KG1 (cell line): ENCODE measurements around the gene CHCHD3.
"Not testable (repeated sequence)": the region's sequence is repeated elsewhere in the genome, so short reads cannot be mapped to it uniquely, and the experiment has no call there.

Source experiments
- DNase-seq: peaks from one replicate; lab custom pipeline; 2025; lab: John Stamatoyannopoulos, UW

CHCHD3 gene

DNA sequence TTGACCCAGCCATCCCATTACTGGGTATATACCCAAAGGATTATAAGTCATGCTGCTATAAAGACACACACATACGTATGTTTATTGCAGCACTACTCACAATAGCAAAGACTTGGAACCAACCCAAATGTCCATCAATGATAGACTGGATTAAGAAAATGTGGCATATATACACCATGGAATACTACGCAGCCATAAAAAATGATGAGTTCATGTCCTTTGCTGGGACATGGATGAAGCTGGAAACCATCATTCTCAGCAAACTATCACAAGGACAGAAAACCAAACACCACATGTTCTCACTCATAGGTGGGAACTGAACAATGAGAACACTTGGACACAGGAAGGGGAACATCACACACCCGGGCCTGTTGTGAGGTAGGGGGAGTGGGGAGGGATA is 179.6 kb downstream of the CHCHD3 start:
- not testable (repeated sequence) for DNase-seq

DNA sequence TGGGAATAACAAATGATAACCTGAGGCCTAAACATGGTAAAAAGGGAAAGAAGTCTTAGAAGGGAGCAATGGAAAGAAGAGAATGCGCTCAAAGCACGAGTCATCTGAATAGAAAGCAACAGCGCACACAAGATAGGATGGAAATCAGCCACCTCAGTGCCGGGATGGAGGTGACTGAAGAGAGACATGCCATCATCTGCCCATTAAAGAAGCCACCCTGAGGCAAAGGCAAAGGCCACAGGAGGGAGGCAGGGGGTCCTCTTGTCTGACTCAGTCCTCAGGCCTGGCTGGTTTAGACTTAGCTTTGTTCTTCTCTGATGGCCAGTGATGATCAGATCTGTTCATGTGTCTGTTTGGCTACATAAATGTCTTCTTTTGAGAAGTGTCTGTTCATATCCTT is 180.6 kb downstream of the CHCHD3 start:
- DNase-seq, result no peak

- DNase-seq, result no peak
Measured at GRCh38 chr7:132899833-132900232, 182.1 kb downstream of the CHCHD3 start.

GRCh38 chr7:132898641-132899175 is 183.2 kb downstream of the CHCHD3 start:
- not testable (repeated sequence) for DNase-seq

GRCh38 chr7:132897093-132897687 is 184.7 kb downstream of the CHCHD3 start:
- DNase-seq, result no peak

DNA sequence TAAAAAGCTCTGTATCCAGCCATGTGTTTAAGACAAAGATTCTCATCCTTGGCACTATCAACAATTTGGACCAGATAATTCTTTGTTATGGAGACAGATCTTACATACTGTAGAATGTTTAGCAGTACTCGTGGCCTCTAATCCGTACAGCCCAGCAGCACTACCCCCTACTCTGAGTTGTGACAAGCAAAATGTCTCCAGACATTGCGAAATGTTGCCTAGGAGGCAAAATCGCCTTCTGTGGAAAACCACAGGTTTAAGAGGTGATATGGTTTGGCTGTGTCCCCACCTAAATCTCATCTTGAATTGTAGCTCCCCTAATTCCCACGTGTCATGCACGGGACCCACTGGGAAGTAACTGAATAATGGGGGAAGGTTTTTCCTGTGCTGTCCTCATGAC is 186.7 kb downstream of the CHCHD3 start:
- no peak for DNase-seq

- DNase-seq, result no peak
Measured at GRCh38 chr7:132893560-132893959, 188.3 kb downstream of the CHCHD3 start.

GRCh38 chr7:132892744-132893143 is 189.1 kb downstream of the CHCHD3 start:
- DNase-seq, result not testable (repeated sequence)

- DNase-seq, result no peak
Measured at GRCh38 chr7:132891554-132891953, 190.3 kb downstream of the CHCHD3 start.

GRCh38 chr7:132882714-132883428 is 199.0 kb downstream of the CHCHD3 start:
- DNase-seq, result no peak

- DNase-seq, result no peak
Measured at GRCh38 chr7:132881317-132881716, 200.6 kb downstream of the CHCHD3 start.

- no peak for DNase-seq
Measured at GRCh38 chr7:132879579-132879978, 202.3 kb downstream of the CHCHD3 start.

- no peak for DNase-seq
Measured at GRCh38 chr7:132878204-132878919, 203.5 kb downstream of the CHCHD3 start.

GRCh38 chr7:132877573-132877972 is 204.3 kb downstream of the CHCHD3 start:
- DNase-seq, result no peak

DNA sequence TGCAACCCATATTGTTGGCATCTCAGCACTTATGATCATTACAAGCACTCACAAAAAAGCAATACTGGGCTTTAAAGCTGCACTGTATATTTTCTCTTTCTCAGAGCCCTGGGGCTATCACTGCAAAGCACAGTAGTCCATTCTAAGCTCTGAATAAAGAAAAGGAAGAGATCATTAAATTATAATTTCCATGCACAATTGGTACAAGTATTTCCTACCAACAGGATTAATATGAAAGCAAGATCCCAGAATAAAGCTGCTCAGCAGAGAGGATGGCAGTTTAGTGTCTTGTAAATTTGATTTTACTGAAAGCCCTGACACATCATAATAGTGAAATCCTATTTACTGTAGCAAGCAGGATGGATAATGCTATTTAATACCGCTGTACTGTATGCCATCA is 205.3 kb downstream of the CHCHD3 start:
- DNase-seq, result no peak

GRCh38 chr7:132872034-132872433 is 209.9 kb downstream of the CHCHD3 start:
- DNase-seq, result no peak

DNA sequence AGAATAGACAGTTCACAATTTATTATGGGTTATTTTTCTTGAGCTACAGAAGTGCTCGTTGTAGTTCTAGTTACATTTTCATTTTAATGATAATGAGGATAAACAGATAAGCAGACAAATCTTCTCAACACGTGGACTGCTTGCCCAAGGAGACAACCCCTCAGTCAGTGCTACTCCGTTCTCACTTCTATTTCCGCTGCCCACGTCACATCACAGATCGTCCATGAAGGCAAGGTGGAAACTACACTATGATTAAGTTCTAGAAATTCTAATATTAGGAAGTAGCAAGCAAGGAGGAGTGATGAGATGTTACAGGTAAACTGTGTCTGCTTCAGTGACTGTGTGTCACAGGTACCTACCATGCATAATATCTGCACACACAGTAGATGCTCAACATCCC is 210.5 kb downstream of the CHCHD3 start:
- no peak for DNase-seq

- no peak for DNase-seq
Measured at GRCh38 chr7:132869166-132869861, 212.6 kb downstream of the CHCHD3 start.

DNA sequence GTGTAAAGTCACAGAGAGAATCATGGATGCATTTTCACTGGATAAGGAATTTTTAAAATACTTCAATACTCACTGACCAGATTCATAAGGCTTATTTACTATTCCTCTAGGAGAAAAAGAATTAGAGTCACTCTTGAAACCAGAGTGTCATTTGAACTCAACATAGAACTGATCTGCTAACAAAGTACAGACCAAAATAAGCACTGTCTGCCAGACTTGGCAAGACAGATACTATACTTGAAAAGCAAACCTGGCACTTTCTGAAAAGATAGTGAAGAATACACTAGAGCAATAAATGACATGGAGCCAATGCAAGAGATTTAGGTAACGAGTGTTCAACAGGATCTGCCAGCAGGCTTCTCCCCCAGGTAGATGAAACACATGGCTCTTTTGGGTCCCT is 215.3 kb downstream of the CHCHD3 start:
- DNase-seq, result no peak

DNA sequence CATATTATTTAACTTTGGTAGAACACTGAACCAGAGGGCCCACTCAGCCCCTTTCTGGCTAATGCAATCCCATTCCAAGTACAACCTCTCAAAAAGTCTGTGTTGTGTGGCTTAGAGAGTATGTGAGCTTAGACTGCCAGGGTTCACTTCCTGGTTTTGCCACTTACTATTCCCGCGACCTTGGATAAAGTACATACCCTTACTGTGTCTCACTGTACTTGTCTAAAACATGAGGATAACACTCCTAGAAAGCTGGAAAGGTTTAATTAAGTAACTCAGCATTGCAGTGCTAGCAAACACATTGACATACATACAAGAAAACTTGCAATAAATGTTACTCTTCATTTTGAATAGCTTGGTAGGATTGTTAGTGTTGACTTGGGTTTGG is 215.8 kb downstream of the CHCHD3 start:
- no peak for DNase-seq

DNA sequence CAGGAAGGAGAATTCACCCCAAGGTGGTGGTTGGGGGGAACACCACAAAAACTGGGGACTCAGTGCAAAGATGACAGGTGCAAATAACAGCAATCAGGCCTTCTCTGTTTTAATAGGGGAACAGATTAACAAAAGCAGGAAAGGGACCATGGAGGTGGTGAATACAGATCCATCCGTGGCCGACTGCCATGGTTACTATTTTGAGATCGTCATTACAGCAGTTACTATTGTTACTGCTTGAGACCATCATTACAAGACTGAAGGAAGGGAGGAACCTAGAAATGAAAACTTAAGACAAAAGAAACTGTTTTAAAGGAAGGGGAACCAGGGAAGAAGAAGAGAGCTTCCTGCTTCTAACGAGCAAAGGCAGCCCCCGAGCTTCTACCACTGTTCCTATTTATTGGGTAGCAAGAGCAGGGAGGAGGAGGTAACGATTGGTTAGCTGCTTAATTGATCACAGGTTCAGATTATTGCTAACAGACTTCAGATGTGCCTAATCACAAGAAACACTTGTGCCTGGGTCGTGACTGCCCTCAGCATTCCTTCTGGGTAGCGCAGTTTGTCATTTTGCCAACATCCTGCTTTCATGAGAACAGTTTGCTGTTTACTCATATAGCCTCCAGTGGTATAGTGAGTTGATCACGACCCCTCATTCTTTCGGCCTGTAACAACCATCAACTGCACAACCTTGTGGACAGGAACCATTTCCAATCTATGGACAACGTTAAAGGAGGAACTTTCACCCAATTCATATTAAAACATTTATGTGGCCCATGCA is 216.3 kb downstream of the CHCHD3 start:
- no peak for DNase-seq
